GM18505 (cell line): Measurements from ENCODE around the gene GRAPL.
"Not testable (repeated sequence)": the region's sequence is repeated elsewhere in the genome, so short reads cannot be mapped to it uniquely, and the experiment has no call there.

Experiments
- ATAC-seq: cut with Tn5 transposase; IDR thresholded peaks from one replicate; pipeline ENCODE4 v1.9.1; 2021; ENCODE audit not compliant: unreplicated experiment

The GRAPL gene

DNA sequence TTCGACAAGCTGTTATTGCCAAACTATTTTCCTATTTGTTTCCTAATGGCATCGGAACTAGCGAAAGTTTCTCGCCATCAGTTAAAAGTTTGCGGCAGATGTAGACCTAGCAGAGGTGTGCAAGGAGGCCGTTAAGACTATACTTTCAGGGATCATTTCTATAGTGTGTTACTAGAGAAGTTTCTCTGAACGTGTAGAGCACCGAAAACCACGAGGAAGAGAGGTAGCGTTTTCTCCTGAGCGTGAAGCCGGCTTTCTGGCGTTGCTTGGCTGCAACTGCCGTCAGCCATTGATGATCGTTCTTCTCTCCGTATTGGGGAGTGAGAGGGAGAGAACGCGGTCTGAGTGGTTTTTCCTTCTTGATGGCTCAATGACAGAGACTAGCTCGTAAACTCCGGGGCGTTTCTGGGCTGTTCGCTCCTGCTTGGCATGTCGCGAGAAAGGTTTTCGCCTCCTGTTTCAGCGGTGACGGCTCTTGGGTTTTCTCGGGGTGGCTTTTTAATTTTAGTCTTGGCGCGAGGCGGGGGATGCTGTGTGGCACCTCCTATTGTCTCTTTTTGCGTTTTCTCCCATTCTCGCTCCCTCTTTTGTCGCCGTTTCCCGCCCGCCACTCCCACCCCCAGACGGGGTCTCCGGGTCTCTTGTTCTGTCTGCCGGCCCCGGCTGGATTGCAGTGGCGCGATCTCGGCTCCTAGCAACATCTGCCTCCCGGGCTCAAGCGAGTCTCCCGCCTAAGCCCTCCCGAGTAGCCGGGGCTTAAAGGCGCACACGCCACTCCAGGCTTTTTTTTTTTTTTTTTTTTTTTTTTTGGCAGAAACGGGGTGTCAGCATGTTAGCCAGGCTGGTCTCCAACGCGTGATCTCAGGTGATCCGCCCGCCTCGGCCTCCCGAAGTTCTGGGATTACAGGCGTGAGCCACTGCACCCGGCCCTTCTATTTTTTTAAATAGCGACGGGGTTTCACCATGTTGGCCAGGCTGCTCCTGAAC, 60.8 kb downstream of the GRAPL start:
- not testable (repeated sequence) for ATAC-seq

DNA sequence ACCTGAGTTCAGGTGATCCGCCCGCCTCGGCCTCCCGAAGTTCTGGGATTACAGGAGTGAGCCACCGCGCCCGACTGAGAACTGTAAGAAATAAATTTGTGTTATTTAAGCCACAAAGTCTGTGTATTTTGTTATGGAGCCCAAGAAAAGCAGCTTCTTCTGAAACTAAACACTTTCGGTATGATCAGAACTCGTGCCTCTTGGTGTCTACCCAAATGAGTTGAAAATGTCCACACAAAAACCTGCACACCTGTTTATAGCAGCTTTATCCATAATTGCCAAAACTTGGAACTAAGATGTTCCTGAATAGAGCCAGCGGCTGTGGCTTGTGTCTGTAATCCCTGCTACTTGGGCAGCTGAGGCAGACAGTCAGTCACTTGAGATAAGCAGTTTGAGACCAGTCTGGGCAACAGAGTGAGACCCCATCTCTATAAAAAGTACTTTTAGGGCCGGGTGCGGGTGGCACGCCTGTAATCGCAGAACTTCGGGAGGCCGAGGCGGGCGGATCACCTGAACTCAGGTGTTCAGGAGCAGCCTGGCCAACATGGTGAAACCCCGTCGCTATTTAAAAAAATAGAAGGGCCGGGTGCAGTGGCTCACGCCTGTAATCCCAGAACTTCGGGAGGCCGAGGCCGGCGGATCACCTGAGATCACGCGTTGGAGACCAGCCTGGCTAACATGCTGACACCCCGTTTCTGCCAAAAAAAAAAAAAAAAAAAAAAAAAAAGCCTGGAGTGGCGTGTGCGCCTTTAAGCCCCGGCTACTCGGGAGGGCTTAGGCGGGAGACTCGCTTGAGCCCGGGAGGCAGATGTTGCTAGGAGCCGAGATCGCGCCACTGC, 61.7 kb downstream of the GRAPL start:
- peak; percentile 58 for ATAC-seq

DNA sequence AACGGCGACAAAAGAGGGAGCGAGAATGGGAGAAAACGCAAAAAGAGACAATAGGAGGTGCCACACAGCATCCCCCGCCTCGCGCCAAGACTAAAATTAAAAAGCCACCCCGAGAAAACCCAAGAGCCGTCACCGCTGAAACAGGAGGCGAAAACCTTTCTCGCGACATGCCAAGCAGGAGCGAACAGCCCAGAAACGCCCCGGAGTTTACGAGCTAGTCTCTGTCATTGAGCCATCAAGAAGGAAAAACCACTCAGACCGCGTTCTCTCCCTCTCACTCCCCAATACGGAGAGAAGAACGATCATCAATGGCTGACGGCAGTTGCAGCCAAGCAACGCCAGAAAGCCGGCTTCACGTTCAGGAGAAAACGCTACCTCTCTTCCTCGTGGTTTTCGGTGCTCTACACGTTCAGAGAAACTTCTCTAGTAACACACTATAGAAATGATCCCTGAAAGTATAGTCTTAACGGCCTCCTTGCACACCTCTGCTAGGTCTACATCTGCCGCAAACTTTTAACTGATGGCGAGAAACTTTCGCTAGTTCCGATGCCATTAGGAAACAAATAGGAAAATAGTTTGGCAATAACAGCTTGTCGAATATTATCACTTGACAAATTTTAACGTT, 62.5 kb downstream of the GRAPL start:
- ATAC-seq: not testable (repeated sequence)

DNA sequence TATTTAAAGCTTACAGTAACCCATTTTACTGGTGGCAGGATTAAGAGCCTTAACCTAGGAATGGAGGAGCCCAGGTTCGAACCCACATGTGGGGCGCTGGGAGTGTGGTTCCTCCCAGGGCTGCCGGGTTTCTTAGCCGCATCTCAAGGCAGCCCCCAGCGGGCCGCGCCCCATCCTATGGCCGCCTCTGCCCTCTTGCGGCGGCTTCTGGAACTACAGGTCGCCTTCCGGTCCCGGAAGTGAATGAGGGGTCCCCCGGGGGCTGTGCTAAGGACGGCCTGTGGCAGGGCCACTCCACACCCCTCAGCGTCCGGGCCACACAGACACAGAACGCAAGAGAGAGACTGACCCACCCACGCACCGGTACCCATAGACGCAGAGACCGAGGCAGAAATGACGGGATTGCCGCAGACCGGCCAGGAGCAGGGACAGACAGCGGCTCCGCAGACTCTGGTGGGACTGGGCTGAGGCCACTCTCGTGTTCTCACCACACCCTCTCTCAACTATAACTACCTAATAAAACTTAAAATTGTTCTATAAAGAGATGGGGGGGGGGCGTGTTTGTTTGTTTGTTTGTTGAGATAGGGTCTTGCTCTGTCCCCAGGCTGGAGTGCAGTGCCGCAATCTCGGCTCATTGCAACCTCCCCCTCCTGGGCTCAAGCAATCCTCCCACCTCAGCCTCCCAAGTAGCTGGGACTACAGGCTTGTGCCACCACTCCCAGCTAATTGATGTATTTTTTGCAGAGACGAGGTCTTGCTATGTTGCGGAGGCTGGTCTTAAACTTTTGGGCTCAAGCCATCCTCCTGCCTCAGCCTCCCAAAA, 69.2 kb downstream of the GRAPL start:
- peak; percentile 77 for ATAC-seq

DNA sequence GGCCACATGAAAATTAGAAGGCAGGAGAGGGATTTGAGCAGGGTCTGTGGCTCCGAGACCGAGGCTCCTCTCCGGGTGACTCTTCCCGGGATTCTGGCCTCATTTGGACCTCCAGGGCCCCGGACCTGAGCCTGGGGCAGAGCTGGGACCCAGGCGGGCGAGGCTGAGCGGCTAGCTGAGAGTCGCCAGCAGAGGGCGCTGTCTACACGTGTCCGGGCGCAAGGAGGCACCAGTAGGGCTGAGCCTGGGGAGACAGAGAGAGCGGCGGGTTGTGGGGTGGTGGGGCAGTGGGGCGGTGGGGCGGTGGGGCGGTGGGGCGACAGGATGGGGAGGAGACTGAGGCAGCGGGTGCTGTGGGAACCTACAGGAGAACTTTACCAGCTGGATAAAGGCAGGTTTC, 75.1 kb downstream of the GRAPL start:
- ATAC-seq: peak; percentile 70

DNA sequence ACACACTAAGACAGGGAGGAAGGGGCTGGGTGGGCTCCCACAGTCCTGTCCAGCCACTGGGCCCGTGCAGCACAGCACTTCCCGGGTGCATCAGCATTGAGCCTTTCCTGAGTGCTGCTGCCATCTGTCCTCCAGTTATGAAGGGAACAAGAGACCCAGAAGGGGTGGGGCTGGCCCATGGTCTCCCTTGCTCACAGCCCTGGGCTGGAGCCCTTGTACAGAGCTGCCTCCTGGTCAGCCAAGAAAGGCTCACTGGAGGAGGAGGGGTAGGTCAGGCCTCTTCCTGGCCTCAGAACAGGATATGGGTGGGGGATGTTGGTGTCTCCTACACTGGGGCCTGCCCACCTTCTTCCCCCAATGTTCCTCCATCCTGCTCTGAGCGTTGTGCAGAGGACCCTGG, 76.0 kb downstream of the GRAPL start:
- not testable (repeated sequence) for ATAC-seq
